ENCODE data around the gene SNCAIP. TPM values are rescaled to one million over a fixed set of nuclear protein-coding genes. Genes with fewer than 3 reads are reported as not detected.

The SNCAIP gene
- total RNA-seq, 4 donors from 2014 or later: 2.4 to 6.5 (median 4.0) TPM

DNA sequence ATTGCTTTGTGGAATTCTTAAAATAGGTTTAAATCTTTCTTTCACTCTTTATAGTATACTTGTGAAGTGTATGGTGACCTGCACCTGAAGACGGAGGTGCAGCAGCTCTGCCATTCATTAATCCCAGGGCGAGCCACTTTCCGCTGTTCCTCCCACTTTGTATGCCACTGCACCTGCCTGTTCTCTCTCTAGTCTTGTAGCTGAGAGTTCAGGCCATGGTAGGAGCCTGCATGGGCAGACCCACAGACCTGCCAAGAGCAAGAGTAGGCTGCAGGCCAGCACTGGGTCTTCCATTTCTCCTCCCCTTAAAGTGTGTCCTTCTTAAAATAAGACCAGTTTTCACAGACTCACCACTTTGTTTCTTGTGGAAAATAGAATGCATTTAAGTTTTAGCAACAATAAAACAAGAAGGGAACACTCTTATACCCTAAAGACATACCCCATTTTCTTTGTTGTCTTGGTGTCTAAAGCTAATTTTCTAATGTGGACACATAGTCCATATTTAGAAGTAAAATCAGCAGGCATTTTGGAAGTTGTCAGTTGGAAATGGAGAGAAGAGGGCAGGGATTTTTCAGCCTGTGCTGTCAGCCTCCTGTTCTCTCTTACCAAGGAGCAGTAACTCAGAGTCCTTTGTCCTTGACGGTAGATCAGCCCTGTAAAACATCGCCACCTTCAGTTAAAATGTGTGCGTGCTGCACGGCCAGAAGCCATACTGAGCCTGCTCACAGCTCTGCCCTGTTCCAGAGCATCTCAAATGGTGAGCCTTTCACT, 103.2 kb downstream of the SNCAIP start:
- TF ChIP-seq EP300 (IDR thresholded peaks at IDR 0.05): no peak
- no peak for TF ChIP-seq POLR2A (IDR thresholded peaks at IDR 0.05)
- TF ChIP-seq POLR2AphosphoS5 (IDR thresholded peaks at IDR 0.05): no peak
- TF ChIP-seq, protein P1, sequence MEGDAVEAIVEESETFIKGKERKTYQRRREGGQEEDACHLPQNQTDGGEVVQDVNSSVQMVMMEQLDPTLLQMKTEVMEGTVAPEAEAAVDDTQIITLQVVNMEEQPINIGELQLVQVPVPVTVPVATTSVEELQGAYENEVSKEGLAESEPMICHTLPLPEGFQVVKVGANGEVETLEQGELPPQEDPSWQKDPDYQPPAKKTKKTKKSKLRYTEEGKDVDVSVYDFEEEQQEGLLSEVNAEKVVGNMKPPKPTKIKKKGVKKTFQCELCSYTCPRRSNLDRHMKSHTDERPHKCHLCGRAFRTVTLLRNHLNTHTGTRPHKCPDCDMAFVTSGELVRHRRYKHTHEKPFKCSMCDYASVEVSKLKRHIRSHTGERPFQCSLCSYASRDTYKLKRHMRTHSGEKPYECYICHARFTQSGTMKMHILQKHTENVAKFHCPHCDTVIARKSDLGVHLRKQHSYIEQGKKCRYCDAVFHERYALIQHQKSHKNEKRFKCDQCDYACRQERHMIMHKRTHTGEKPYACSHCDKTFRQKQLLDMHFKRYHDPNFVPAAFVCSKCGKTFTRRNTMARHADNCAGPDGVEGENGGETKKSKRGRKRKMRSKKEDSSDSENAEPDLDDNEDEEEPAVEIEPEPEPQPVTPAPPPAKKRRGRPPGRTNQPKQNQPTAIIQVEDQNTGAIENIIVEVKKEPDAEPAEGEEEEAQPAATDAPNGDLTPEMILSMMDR (IDR thresholded peaks at IDR 0.05): peak; percentile 14 to 69
- Histone ChIP-seq H3K36me3 (no peaks in the 10 kb centered on the region), H3K9me3 (no peaks in the 10 kb centered on the region), H3K27me3 (no peaks in the 10 kb centered on the region), H3K4me1 (no peaks in the 10 kb centered on the region), H3K4me3 (no peak overlapping the region), H3K27ac (no peak overlapping the region)
- 48% methylated on average over 7 of the region's 7 CpGs for WGBS
- DNase-seq (ENCODE audit: low spot score in 2 of 2): no peak

DNA sequence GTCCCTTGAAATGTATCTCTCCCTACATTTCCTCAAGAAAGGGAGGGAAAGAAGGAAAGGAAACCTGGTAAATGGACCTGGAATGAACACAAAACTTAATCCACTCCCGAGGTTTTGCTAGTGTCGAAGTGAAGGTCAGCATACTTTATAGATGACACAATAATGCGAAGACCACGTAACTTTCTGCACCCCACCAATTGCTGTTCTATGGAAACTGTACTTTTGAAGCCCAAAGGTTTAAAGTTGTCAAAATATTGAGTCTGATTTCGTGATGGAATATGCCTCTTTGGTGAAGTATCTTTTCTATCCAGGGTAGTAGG, 103.7 kb downstream of the SNCAIP start:
- TF ChIP-seq POLR2A (IDR thresholded peaks at IDR 0.05) (no peak), POLR2AphosphoS5 (IDR thresholded peaks at IDR 0.05) (no peak), EP300 (IDR thresholded peaks at IDR 0.05) (no peak)
- TF ChIP-seq, protein P1 (IDR thresholded peaks at IDR 0.05): no peak
- WGBS: 85% methylated on average over 5 of the region's 5 CpGs

DNA sequence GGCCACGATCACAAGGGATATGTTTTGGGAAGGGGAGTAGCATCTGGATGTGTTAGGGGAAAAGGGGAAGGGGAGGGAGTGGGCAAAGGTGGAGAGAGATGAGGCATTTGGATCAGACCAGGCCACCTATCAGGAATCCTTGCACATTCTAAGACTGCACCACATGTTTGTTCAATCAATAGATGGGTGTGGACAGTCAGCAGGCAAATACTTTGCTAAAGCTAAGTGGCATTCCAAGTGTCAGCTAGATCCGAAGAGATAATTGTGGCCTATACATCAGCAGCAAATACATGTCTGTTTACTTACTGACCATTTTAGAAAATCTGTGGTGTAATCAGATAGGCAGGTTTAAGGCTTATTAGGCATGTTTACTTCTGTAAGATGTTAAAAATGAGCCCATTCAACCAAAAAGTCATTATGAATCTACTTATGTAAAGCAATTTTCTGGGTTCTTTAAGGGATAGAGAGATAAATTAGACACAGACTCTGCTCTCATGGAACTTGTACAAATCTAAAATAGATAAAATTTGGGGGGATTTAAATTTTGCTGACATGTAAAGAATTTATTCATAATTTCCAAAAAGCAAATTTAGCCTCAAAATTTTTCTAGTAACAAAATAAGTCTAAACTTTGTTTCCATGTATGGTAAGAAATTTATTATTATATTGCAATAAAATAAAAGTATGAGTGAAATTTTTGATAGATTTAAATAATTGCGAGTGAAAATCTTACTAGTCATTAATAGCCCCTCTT, 107.3 kb downstream of the SNCAIP start:
- H3K36me3 ChIP-seq: no peaks in the 10 kb centered on the region
- TF ChIP-seq, protein P1 (IDR thresholded peaks at IDR 0.05): no peak
- TF ChIP-seq POLR2AphosphoS5 (IDR thresholded peaks at IDR 0.05) (no peak), POLR2A (IDR thresholded peaks at IDR 0.05) (no peak), EP300 (IDR thresholded peaks at IDR 0.05) (no peak)
- no peaks in the 10 kb centered on the region for H3K9me3 ChIP-seq
- no peak overlapping the region for H3K4me3 ChIP-seq
- peaks cover 6% of the 10 kb centered on the region for H3K4me1 ChIP-seq
- no peak for DNase-seq (ENCODE audit: low spot score in 2 of 2)
- WGBS: 83% methylated on average over 3 of the region's 3 CpGs
- no peak overlapping the region for H3K27ac ChIP-seq
- no peaks in the 10 kb centered on the region for H3K27me3 ChIP-seq

More for the DNA sequence above, 103.7 kb downstream of the SNCAIP start:
- H3K36me3 ChIP-seq: no peaks in the 10 kb centered on the region
- H3K27me3 ChIP-seq: no peaks in the 10 kb centered on the region
- no peak overlapping the region for H3K27ac ChIP-seq
- H3K4me1 ChIP-seq: no peaks in the 10 kb centered on the region
- H3K9me3 ChIP-seq: no peaks in the 10 kb centered on the region
- DNase-seq (ENCODE audit: low spot score in 2 of 2): no peak
- H3K4me3 ChIP-seq: no peak overlapping the region

DNA sequence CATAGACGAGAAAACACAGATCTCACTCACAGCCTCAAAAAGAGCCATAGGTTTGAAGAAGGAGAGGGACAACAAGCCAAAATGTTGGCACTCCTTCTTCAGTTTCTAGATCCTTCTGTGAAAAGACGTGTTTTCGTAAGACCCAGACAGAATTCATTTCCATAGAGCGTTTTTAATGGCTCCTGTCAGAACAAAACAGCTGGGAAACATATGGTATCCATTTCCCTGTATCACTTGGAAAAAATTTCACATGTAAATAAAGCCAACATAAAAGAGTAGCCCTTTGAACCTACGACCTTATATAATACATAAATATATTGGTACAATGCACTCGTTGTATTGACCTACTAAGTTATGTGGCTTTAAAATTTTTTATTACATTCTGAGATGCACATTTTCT, 108.1 kb downstream of the SNCAIP start:
- Histone ChIP-seq H3K9me3 (no peaks in the 10 kb centered on the region), H3K27ac (no peak overlapping the region), H3K36me3 (no peaks in the 10 kb centered on the region), H3K4me3 (no peak overlapping the region), H3K4me1 (peaks cover 6% of the 10 kb centered on the region), H3K27me3 (no peaks in the 10 kb centered on the region)
- TF ChIP-seq, protein P1 (IDR thresholded peaks at IDR 0.05): no peak
- TF ChIP-seq POLR2AphosphoS5 (IDR thresholded peaks at IDR 0.05) (no peak), POLR2A (IDR thresholded peaks at IDR 0.05) (no peak), EP300 (IDR thresholded peaks at IDR 0.05) (no peak)
- DNase-seq (ENCODE audit: low spot score in 2 of 2): no peak
- 59% methylated on average over 6 of the region's 6 CpGs for WGBS

DNA sequence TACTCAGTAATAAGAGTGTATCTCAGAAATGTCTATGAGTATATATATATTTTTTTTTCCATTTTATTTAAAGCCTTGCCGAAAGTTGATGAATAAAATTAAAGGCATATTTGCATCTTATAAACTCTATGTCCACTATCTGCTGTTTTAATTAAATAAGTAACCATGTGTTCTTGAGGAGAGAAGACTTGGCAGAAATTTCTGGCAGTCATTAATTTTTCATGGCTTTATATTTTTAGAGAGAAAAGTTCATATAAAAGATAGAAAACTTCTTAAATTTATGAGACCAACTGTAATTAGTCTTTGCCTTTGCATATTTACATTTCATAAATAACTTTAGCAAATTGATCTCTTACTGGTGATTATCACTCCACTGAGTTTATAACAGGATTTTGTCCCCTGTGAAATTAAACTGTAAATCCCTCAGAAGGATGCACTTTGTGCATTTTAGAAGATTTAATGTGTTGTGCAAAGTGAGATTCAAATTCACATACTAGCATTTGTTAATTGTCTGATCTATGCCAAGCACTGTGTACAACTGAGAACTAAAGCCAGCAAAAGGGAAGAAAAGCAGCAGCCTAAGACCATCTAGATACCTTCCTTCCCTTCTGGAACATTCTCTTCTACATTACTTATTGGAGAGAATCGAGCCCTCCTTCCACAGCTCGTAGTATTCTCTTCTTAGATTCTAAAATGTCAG, 108.7 kb downstream of the SNCAIP start:
- H3K27me3 ChIP-seq: no peaks in the 10 kb centered on the region
- H3K9me3 ChIP-seq: no peaks in the 10 kb centered on the region
- H3K4me1 ChIP-seq: peaks cover 6% of the 10 kb centered on the region
- DNase-seq (ENCODE audit: low spot score in 2 of 2): no peak
- TF ChIP-seq EP300 (IDR thresholded peaks at IDR 0.05) (no peak), POLR2AphosphoS5 (IDR thresholded peaks at IDR 0.05) (no peak), POLR2A (IDR thresholded peaks at IDR 0.05) (no peak)
- TF ChIP-seq, protein P1 (IDR thresholded peaks at IDR 0.05): no peak
- no peak overlapping the region for H3K4me3 ChIP-seq
- WGBS: 86% methylated on average over 3 of the region's 3 CpGs
- H3K36me3 ChIP-seq: no peaks in the 10 kb centered on the region
- no peak overlapping the region for H3K27ac ChIP-seq

All from suprapubic skin (tissue), 4 donors.